IMR-90 (cell line): ENCODE measurements around the gene NOTCH2. TPM values are rescaled to one million over a fixed set of nuclear protein-coding genes. Genes with fewer than 3 reads are reported as not detected.

Source experiments
- ATAC-seq: fragments of 200-7000 bp; cut with Tn5 transposase; 2 replicates; pipeline ENCODE4 v1.9.1; 2020; ENCODE audit warnings: low read depth, mild to moderate bottlenecking, moderate library complexity
- BruUV-seq: library from RNA; stranded (reverse); fragments of 400-500 nt; replicated peaks from 2 replicates; lab custom pipeline; 2021; lab: Mats Ljungman, UMichigan
- CTCF ChIA-PET: fragments of 300-600 bp; formaldehyde crosslinking; extraction: SDS; loops from one replicate; lab custom pipeline; 2021; ENCODE audit warnings: antibody characterized with exemption; lab: Yijun Ruan, JAX
- POLR2A ChIA-PET: fragments of 300-600 bp; sonication (Branson Sonifier 250); formaldehyde crosslinking; loops from one replicate; lab custom pipeline; 2022; ENCODE audit warnings: antibody characterized with exemption; ENCODE audit not compliant: unreplicated experiment; lab: Charles Lee
- DNase-seq: peaks from one replicate; pipeline ENCODE4 v3.0.0; 2013
- H2AFZ ChIP-seq: replicated peaks from 2 replicates; pipeline ENCODE3; 2013; ENCODE audit warnings: low read length, mild to moderate bottlenecking; ENCODE audit not compliant: poor library complexity
- H2AK5ac ChIP-seq: 2 replicates; pipeline ENCODE4 v1.6.1; 2013; ENCODE audit warnings: low read depth, low read length, inconsistent platforms
- H2AK9ac ChIP-seq: replicated peaks from 2 replicates; pipeline ENCODE3; 2013; ENCODE audit warnings: mild to moderate bottlenecking, low read depth, low read length, moderate library complexity; ENCODE audit not compliant: poor library complexity
- H2BK120ac ChIP-seq: 2 replicates; pipeline ENCODE4 v1.6.1; 2013; ENCODE audit warnings: low read depth, low read length, inconsistent platforms
- H2BK15ac ChIP-seq: 3 replicates; pipeline ENCODE4 v1.6.1; 2013; ENCODE audit warnings: low read depth, low read length, inconsistent platforms
- H2BK20ac ChIP-seq: 2 replicates; pipeline ENCODE4 v1.6.1; 2013; ENCODE audit warnings: low read depth, mild to moderate bottlenecking, inconsistent platforms, low read length, moderate library complexity
- H2BK5ac ChIP-seq: 2 replicates; pipeline ENCODE4 v1.6.1; 2013; ENCODE audit warnings: mild to moderate bottlenecking, low read depth, low read length, inconsistent platforms; ENCODE audit not compliant: poor library complexity, severe bottlenecking
- H3K14ac ChIP-seq: replicated peaks from 2 replicates; pipeline ENCODE4 v1.6.1; 2013; ENCODE audit warnings: low read depth, low read length, inconsistent platforms
- H3K18ac ChIP-seq: 2 replicates; pipeline ENCODE4 v1.6.1; 2013; ENCODE audit warnings: low read depth, low read length, control low read depth
- H3K23ac ChIP-seq: 2 replicates; pipeline ENCODE4 v1.6.1; 2013; ENCODE audit warnings: low read depth, low read length, inconsistent platforms
- H3K27ac ChIP-seq: 2 replicates; pipeline ENCODE4 v1.5.1; 2013; ENCODE audit warnings: mild to moderate bottlenecking, control low read depth, low read length; ENCODE audit not compliant: insufficient read depth
- H3K27me3 ChIP-seq: 2 replicates; pipeline ENCODE4 v1.6.1; 2013; ENCODE audit warnings: low read length; ENCODE audit not compliant: control insufficient read depth, insufficient read depth
- H3K36me3 ChIP-seq: 2 replicates; pipeline ENCODE4 v1.6.1; 2013; ENCODE audit warnings: low read length, mixed read lengths; ENCODE audit not compliant: control insufficient read depth, insufficient read depth
- H3K4ac ChIP-seq: 2 replicates; pipeline ENCODE4 v1.6.1; 2013; ENCODE audit warnings: low read depth, low read length, inconsistent platforms
- H3K4me1 ChIP-seq: 2 replicates; pipeline ENCODE4 v1.6.1; 2013; ENCODE audit warnings: low read length, mixed read lengths; ENCODE audit not compliant: control insufficient read depth, insufficient read depth
- H3K4me2 ChIP-seq: 2 replicates; pipeline ENCODE4 v1.6.1; 2013; ENCODE audit warnings: low read depth, mild to moderate bottlenecking, control low read depth, low read length, moderate library complexity
- H3K4me3 ChIP-seq: 2 replicates; pipeline ENCODE4 v1.5.1; 2013; ENCODE audit warnings: low read depth, mild to moderate bottlenecking, control low read depth, low read length, moderate library complexity; ENCODE audit not compliant: insufficient read depth
- H3K56ac ChIP-seq: 2 replicates; pipeline ENCODE4 v1.6.1; 2013; ENCODE audit warnings: low read length, inconsistent platforms; ENCODE audit not compliant: insufficient read depth; ENCODE audit errors: extremely low read depth
- H3K79me1 ChIP-seq, 2 experiments: 2 replicates each; pipeline ENCODE4 v1.6.1; 2013; ENCODE audit warnings: low read length in 2 of 2, inconsistent platforms in 1 of 2, low read depth in 1 of 2
- H3K9ac ChIP-seq: 2 replicates; pipeline ENCODE4 v1.6.1; 2013; ENCODE audit warnings: low read depth, low read length, control low read depth
- H3K9me1 ChIP-seq: 2 replicates; pipeline ENCODE4 v1.6.1; 2013; ENCODE audit warnings: low read length, inconsistent platforms; ENCODE audit not compliant: insufficient read depth
- H3K9me3 ChIP-seq: 2 replicates; pipeline ENCODE4 v1.6.1; 2013; ENCODE audit warnings: low read length; ENCODE audit not compliant: control insufficient read depth, insufficient read depth
- H4K20me1 ChIP-seq: 2 replicates; pipeline ENCODE4 v1.6.1; 2013; ENCODE audit warnings: low read length, inconsistent platforms; ENCODE audit not compliant: insufficient read depth
- H4K5ac ChIP-seq: 2 replicates; pipeline ENCODE4 v1.6.1; 2013; ENCODE audit warnings: mild to moderate bottlenecking, low read depth, low read length, control low read depth
- H4K8ac ChIP-seq, 2 experiments: 2 replicates each; pipeline ENCODE4 v1.6.1; 2013; ENCODE audit warnings: low read depth in 2 of 2, low read length in 2 of 2, control low read depth in 1 of 2, inconsistent platforms in 1 of 2
- H4K91ac ChIP-seq: 2 replicates; pipeline ENCODE4 v1.6.1; 2013; ENCODE audit warnings: low read depth, low read length, inconsistent platforms; ENCODE audit not compliant: insufficient read depth
- CEBPB ChIP-seq: IDR thresholded peaks from 2 replicates; pipeline ENCODE4 v1.6.1; 2012; ENCODE audit warnings: low read depth, low read length, improper control_type of control experiment
- FOS ChIP-seq: fragments of 150-350 bp; IDR thresholded peaks from 2 replicates; pipeline ENCODE4 v1.6.1; 2016; ENCODE audit warnings: low read depth, low read length
- MAZ ChIP-seq: IDR thresholded peaks from 2 replicates; pipeline ENCODE4 v1.6.1; 2012; ENCODE audit warnings: low read depth, mild to moderate bottlenecking, low read length, improper control_type of control experiment, moderate library complexity, borderline replicate concordance
- MXI1 ChIP-seq: IDR thresholded peaks from 2 replicates; pipeline ENCODE4 v1.6.1; 2012; ENCODE audit warnings: low read depth, mild to moderate bottlenecking, low read length, moderate library complexity, borderline replicate concordance
- NFE2L2 ChIP-seq: fragments of 150-350 bp; IDR thresholded peaks from 2 replicates; pipeline ENCODE4 v1.6.1; 2016; ENCODE audit warnings: low read depth, mild to moderate bottlenecking, low read length
- RCOR1 ChIP-seq: IDR thresholded peaks from 2 replicates; pipeline ENCODE4 v1.6.1; 2012; ENCODE audit warnings: mild to moderate bottlenecking, low read length, improper control_type of control experiment; ENCODE audit not compliant: insufficient replicate concordance
- RFX5 ChIP-seq: IDR thresholded peaks from 2 replicates; pipeline ENCODE4 v1.8.0; 2012; ENCODE audit warnings: low read depth, mild to moderate bottlenecking, low read length, moderate library complexity
- WGBS, 2 experiments: methylation state at CpG; one replicate each; pipeline versions ENCODE4 v1.1.5 to v1.1.7; 2013; ENCODE audit warnings: missing lambda C conversion rate in 2 of 2; ENCODE audit not compliant: insufficient read length in 1 of 2; ENCODE audit errors: extremely low coverage in 2 of 2; 5-methylcytosine and 5-hydroxymethylcytosine counted together
- dilution Hi-C: fragments of 300-500 bp; cut with HindIII; formaldehyde crosslinking; loops from one replicate; pipeline ENCODE4 v1.14.3; 2018; ENCODE audit warnings: low sequenced_read_pairs; ENCODE audit not compliant: unreplicated experiment
- in situ Hi-C: fragments of 300-500 bp; cut with MboI; formaldehyde crosslinking; loops from 3 replicates; pipeline ENCODE4 v1.14.3; 2019; ENCODE audit warnings: low sequenced_read_pairs, inconsistent platforms, mixed read lengths
- intact Hi-C: fragments of 100-400 bp; cut with micrococcal nuclease; formaldehyde crosslinking; loops from 2 replicates; pipeline ENCODE4 v1.10.0; 2022
- polyA plus RNA-seq, 3 experiments: library from polyadenylated mRNA; depleted of rRNA; stranded (reverse); fragments of >200 nt; gene quantifications; 2 replicates each; pipeline ENCODE4 v1.2.3, GENCODE V29; 2012; ENCODE audit warnings: low replicate concordance in 1 of 3
- total RNA-seq: library from RNA; depleted of rRNA; stranded (reverse); fragments of >200 nt; gene quantifications from 2 replicates; pipeline ENCODE4 v1.2.3, GENCODE V29; 2012
- TF ChIP-seq, protein P1 (sequence below): conservative IDR thresholded peaks from 2 replicates; pipeline ENCODE4 v1.5.1; 2012; ENCODE audit warnings: mild to moderate bottlenecking, low read depth, low read length, improper control_type of control experiment
- TF ChIP-seq, protein P2 (sequence below): fragments of 150-350 bp; IDR thresholded peaks from 2 replicates; pipeline ENCODE4 v1.6.1; 2016; ENCODE audit warnings: low read depth, mild to moderate bottlenecking, low read length, moderate library complexity, borderline replicate concordance
- TF ChIP-seq, protein P3 (sequence below): fragments of 150-350 bp; IDR thresholded peaks from 2 replicates; pipeline ENCODE4 v1.6.1; 2017; ENCODE audit warnings: mild to moderate bottlenecking, antibody characterized with exemption, low read length, low read depth

The NOTCH2 gene
- total and polyA plus RNA-seq, 2 of the 4 experiments (the other 2 are of a cell fraction): 40.4 to 131 TPM

DNA sequence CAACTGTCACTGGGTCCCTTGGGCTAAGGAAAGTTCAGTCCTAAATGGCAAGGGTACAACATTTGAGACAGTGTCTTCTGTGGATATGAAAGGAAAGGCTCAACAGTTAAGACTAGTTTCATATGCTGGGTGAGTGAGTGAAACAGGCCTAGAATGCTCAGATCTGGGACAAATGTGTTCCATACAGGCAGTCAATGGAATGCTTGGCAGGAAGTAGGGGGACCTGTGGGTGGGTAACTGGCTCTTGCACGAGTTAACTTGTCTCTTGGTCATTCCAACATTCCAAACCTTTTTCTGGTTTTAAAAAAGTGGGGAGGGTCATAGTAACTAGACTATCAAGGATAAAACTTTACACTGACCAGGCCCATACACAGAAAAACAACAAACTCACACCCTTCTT is 155.4 kb downstream of the NOTCH2 start:
- peaks cover 14% of the 10 kb centered on the region; the same call in 1 of the 2 replicates for H3K9me1 ChIP-seq
- TF ChIP-seq RFX5: no peak
- no peak for TF ChIP-seq RCOR1
- TF ChIP-seq, protein P1, sequence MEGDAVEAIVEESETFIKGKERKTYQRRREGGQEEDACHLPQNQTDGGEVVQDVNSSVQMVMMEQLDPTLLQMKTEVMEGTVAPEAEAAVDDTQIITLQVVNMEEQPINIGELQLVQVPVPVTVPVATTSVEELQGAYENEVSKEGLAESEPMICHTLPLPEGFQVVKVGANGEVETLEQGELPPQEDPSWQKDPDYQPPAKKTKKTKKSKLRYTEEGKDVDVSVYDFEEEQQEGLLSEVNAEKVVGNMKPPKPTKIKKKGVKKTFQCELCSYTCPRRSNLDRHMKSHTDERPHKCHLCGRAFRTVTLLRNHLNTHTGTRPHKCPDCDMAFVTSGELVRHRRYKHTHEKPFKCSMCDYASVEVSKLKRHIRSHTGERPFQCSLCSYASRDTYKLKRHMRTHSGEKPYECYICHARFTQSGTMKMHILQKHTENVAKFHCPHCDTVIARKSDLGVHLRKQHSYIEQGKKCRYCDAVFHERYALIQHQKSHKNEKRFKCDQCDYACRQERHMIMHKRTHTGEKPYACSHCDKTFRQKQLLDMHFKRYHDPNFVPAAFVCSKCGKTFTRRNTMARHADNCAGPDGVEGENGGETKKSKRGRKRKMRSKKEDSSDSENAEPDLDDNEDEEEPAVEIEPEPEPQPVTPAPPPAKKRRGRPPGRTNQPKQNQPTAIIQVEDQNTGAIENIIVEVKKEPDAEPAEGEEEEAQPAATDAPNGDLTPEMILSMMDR: no peak
- TF ChIP-seq, protein P2, sequence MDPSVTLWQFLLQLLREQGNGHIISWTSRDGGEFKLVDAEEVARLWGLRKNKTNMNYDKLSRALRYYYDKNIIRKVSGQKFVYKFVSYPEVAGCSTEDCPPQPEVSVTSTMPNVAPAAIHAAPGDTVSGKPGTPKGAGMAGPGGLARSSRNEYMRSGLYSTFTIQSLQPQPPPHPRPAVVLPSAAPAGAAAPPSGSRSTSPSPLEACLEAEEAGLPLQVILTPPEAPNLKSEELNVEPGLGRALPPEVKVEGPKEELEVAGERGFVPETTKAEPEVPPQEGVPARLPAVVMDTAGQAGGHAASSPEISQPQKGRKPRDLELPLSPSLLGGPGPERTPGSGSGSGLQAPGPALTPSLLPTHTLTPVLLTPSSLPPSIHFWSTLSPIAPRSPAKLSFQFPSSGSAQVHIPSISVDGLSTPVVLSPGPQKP: no peak
- no peak for TF ChIP-seq MAZ
- TF ChIP-seq, protein P3, sequence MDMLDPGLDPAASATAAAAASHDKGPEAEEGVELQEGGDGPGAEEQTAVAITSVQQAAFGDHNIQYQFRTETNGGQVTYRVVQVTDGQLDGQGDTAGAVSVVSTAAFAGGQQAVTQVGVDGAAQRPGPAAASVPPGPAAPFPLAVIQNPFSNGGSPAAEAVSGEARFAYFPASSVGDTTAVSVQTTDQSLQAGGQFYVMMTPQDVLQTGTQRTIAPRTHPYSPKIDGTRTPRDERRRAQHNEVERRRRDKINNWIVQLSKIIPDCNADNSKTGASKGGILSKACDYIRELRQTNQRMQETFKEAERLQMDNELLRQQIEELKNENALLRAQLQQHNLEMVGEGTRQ: no peak
- no peak for TF ChIP-seq MXI1
- TF ChIP-seq FOS: no peak
- no peak for TF ChIP-seq NFE2L2
- no peak for TF ChIP-seq CEBPB
- ATAC-seq (no peak), DNase-seq (no peak)
- no peak overlapping the region for H3K14ac ChIP-seq
- H2BK20ac ChIP-seq: no peak overlapping the region
- no peaks in the 10 kb centered on the region for H4K20me1 ChIP-seq
- no peak overlapping the region for H2AK5ac ChIP-seq
- POLR2A ChIA-PET: no interaction called here
- H3K4ac ChIP-seq: no peak overlapping the region
- H3K18ac ChIP-seq: no peak overlapping the region
- H3K27ac ChIP-seq: no peak overlapping the region
- H2AFZ ChIP-seq: no peak overlapping the region
- H3K27me3 ChIP-seq: no peaks in the 10 kb centered on the region
- H2BK120ac ChIP-seq: no peak overlapping the region
- no peak overlapping the region for H3K4me3 ChIP-seq
- no peak overlapping the region for H3K23ac ChIP-seq
- peaks cover 0 to 17% of the 10 kb centered on the region in 2 experiments; a peak in 2 of 4 replicates for H3K79me1 ChIP-seq
- H4K5ac ChIP-seq: no peak overlapping the region
- no peaks in the 10 kb centered on the region for H3K9me3 ChIP-seq
- no peak overlapping the region for H3K9ac ChIP-seq
- H3K36me3 ChIP-seq: peaks cover 39% of the 10 kb centered on the region
- no peak overlapping the region for H3K4me2 ChIP-seq
- H3K56ac ChIP-seq: no peak overlapping the region
- H2BK15ac ChIP-seq: no peak overlapping the region
- H4K8ac ChIP-seq: no peak overlapping the region
- dilution Hi-C loops: no loop called here
- BruUV-seq: no TSS peak
- no peaks in the 10 kb centered on the region for H3K4me1 ChIP-seq
- in situ Hi-C loops: no loop called here
- no peak overlapping the region for H4K91ac ChIP-seq
- no peak overlapping the region for H2BK5ac ChIP-seq
- H2AK9ac ChIP-seq: no peak overlapping the region
- no CpG with 5 or more reads among the region's 1 CpG for WGBS, 2 experiments
- CTCF ChIA-PET: no interaction called here
- intact Hi-C loops: no loop called here
